Measurements from ENCODE around the gene ARHGAP5.

Gene ARHGAP5

DNA sequence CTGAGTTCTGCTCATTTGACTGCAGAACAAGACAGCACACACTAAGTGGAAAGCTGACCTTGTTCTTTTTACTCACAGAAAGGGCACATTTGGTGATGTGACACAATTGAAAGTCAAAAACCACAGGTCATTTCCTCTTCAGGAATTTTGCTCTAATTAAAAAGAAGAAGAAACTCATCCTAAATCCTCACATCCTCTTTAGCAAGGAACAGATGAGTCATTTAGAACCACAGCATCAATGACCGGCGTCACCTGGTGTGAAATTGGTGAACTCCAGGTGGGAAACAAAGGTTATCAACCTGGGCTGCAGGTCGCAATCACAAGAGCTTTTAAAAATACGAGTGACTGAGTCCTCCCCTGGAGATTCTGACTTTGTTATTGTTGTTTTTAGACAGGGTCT is 128.9 kb downstream of the ARHGAP5 start:
- no peak for DNase-seq (ENCODE audit: low read depth in 2 of 2, low spot score in 1 of 2)

DNA sequence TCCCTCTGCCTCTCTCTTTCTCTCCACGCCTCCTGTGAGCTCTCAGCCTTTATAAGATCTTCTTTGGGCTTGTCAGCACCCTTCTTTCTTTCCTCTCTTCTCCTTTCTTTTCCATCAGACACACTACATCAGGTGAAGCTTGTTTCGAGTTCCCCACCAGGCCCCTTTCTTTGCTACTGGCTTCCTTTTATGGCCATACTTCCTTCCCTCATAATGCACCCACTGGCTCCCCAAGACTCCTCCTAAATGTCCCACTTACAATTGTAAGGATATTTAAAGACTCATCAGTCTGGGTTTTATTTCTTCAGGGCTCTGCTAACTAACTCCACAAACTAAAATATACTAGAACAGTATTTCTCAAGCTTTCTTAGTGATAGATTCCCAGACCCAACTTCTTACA is 129.4 kb downstream of the ARHGAP5 start:
- DNase-seq (ENCODE audit: low read depth in 2 of 2, low spot score in 1 of 2): no peak

DNA sequence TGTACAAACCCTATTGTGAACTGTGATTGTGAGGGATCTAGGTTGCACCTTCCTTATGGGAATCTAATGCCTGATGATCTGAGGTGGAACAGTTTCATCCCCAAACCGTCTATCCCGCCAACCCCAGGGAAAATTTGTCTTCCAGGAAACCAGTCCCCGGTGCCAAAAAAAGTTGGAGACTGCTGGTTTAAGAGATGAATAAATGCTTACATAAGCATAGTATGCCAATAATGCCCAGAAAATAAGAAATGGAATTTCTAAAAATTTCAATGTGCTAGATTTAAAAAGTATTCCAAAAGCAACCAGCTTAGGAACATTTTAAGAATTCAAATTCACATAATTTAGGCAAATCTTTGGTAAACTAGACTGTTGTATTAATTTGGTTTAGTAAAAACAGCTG is 131.4 kb downstream of the ARHGAP5 start:
- no peak for DNase-seq (ENCODE audit: low read depth in 2 of 2, low spot score in 1 of 2)

All from stimulated activated CD8-positive, alpha-beta memory T cell treated with anti-CD3 and anti-CD28 coated beads, Interleukin-4, amount 100 ng/mL, for 4 hours (primary cell).